Measurements from ENCODE around the gene SMYD3.

DNA sequence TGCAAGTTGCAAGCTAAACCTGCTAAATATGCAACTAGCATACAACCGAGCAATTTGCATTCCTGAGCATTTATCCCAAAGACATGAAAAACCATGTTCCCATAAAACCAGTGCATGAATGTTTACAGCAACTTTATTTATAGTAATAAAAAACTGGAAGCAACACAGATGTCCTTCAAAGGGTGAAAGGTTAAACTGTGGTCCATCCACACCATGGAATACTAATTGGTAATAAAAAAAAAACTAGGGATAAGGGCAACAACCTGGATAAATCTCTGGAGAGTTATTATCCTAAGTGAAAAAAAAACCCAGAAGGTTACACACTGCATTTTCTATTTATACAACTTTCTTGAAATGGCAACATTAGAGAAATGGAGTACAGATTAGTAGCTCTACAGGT lies 474.1 kb downstream of the SMYD3 start:
- TF ChIP-seq, protein P1, sequence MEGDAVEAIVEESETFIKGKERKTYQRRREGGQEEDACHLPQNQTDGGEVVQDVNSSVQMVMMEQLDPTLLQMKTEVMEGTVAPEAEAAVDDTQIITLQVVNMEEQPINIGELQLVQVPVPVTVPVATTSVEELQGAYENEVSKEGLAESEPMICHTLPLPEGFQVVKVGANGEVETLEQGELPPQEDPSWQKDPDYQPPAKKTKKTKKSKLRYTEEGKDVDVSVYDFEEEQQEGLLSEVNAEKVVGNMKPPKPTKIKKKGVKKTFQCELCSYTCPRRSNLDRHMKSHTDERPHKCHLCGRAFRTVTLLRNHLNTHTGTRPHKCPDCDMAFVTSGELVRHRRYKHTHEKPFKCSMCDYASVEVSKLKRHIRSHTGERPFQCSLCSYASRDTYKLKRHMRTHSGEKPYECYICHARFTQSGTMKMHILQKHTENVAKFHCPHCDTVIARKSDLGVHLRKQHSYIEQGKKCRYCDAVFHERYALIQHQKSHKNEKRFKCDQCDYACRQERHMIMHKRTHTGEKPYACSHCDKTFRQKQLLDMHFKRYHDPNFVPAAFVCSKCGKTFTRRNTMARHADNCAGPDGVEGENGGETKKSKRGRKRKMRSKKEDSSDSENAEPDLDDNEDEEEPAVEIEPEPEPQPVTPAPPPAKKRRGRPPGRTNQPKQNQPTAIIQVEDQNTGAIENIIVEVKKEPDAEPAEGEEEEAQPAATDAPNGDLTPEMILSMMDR (conservative IDR thresholded peaks at IDR 0.05; ENCODE audit: low read length): no peak
- no peak for TF ChIP-seq EZH2phosphoT487 (IDR thresholded peaks at IDR 0.05; ENCODE audit: borderline replicate concordance)

Measured in Loucy (cell line).